Muscle of leg (tissue), 11 donors: ENCODE results near the gene CDC42EP1. TPM values are rescaled to one million over a fixed set of nuclear protein-coding genes. Genes with fewer than 3 reads are reported as not detected.
A peak's percentile ranks its signal among the peaks of the same experiment; 100 is the strongest.
"Not testable (repeated sequence)": the region's sequence is repeated elsewhere in the genome, so short reads cannot be mapped to it uniquely, and the experiment has no call there.

Source experiments
- DNase-seq: peaks from one replicate; pipeline ENCODE4 v3.0.0; 2013
- H3K27ac ChIP-seq: one replicate; pipeline ENCODE4 v1.5.1; 2013; ENCODE audit warnings: mild to moderate bottlenecking, low read length, control low read depth
- H3K27me3 ChIP-seq: one replicate; pipeline ENCODE4 v1.6.1; 2013; ENCODE audit warnings: low read length; ENCODE audit not compliant: control insufficient read depth, insufficient read depth
- H3K36me3 ChIP-seq: one replicate; pipeline ENCODE4 v1.6.1; 2013; ENCODE audit warnings: low read length; ENCODE audit not compliant: control insufficient read depth, insufficient read depth
- H3K4me1 ChIP-seq: one replicate; pipeline ENCODE4 v1.6.1; 2013; ENCODE audit warnings: low read length; ENCODE audit not compliant: control insufficient read depth, insufficient read depth
- H3K4me3 ChIP-seq: one replicate; pipeline ENCODE4 v1.5.1; 2013; ENCODE audit warnings: low read length, control low read depth
- H3K9me3 ChIP-seq: replicated peaks from 2 replicates; pipeline ENCODE4 v1.6.1; 2013; ENCODE audit warnings: low read depth, low read length; ENCODE audit not compliant: control insufficient read depth
- WGBS: methylation state at CpG from one replicate; pipeline ENCODE4 v1.1.5; 2013; ENCODE audit warnings: missing lambda C conversion rate; ENCODE audit not compliant: insufficient coverage; 5-methylcytosine and 5-hydroxymethylcytosine counted together
- polyA plus RNA-seq, 8 donors: library from polyadenylated mRNA; unstranded; fragments of 120-200 nt; gene quantifications; one replicate each; pipeline versions ENCODE4 v1.2.1 to v1.2.3, GENCODE V29; 2013; ENCODE audit warnings: inconsistent platforms in 1 of 8, low replicate concordance in 1 of 8; ENCODE audit not compliant: insufficient read length in 8 of 8, insufficient read depth in 1 of 8
- total RNA-seq: library from RNA; stranded (reverse); fragments of 120-200 nt; gene quantifications from one replicate; pipeline ENCODE4 v1.2.4, GENCODE V29; 2013

CDC42EP1 gene
- total and polyA plus RNA-seq, 9 donors: 14.9 to 53.9 (median 50.3) TPM

DNA sequence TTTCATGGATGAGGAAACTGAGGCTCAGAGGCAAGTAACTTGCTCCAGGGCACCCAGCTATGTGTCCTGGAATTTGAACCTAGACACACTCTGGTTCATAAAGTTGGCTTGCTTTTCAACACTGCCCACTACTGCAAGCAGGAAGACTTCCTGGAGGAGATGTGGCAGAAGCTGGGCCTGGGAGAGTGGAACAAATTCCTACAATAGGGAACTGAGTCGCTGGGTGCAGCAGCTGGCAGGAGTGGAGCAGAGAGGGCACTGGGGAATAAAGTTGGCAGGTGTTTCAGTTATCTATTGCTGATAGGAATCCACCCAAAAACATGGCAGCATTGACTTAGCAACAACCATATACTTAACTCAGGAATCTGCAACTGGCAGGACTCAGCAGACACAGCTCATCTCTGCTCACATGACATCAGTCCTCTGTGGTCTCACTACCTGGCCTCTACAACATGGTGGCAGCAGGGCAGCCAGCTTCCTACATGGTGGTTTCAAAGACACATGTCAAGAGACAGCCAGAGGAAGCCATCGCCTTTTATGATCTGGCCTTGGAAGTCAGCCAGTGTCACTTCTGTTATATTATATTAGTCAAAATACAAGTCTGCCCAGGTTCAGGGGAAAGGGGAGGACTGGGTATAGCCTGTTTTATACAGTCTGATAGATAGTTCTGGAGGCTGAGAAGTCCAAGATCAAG, 30.5 kb upstream of the CDC42EP1 start:
- Histone ChIP-seq H3K9me3 (no peaks in the 10 kb centered on the region), H3K4me3 (no peak overlapping the region), H3K4me1 (no peaks in the 10 kb centered on the region), H3K36me3 (no peaks in the 10 kb centered on the region), H3K27me3 (no peaks in the 10 kb centered on the region), H3K27ac (no peak overlapping the region)
- no CpG with 5 or more reads among the region's 2 CpGs for WGBS
- no peak for DNase-seq

DNA sequence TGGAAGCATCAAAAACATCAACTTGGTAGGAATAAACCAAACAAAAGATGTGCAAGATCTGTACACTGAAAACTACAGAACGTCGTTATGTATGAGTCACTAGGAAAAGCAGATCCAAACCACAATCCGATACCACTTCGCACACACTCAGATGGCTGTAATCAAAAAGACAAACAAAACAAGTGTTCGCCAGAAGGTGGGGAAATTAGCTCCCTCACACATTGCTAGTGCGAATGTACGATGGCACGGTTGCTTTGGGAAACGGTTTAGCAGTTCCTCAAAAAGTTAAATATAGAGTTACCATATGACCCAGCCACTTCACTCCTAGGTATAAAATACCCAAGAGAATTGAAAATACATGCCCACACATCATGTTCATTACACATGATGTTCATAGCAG, 26.3 kb upstream of the CDC42EP1 start:
- Histone ChIP-seq H3K36me3 (no peaks in the 10 kb centered on the region), H3K4me1 (peaks cover 6% of the 10 kb centered on the region), H3K9me3 (no peaks in the 10 kb centered on the region), H3K27me3 (no peaks in the 10 kb centered on the region), H3K27ac (no peak overlapping the region), H3K4me3 (no peak overlapping the region)
- 100% methylated on average over 1 of the region's 9 CpGs for WGBS
- DNase-seq: no peak

DNA sequence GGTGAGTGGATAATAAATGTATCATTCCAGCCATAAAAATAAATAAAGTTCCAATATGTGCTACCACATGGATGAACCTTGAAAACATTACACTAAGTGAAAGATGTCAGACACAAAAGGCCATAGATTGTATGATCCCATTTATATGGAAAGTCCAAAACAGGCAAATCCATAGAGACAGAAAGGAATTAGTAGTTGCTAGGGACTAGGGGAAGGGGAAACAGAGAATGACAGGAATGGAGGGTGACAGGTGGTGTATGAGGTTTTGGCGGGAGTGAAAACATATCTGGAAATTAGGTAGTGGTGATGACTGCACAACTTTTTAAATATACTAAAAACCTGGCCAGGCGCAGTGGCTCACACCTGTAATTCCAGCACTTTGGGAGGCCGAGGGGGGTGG, 25.8 kb upstream of the CDC42EP1 start:
- H3K27ac ChIP-seq: no peak overlapping the region
- no peaks in the 10 kb centered on the region for H3K36me3 ChIP-seq
- no CpG with 5 or more reads among the region's 3 CpGs for WGBS
- DNase-seq: no peak
- peaks cover 10% of the 10 kb centered on the region for H3K4me1 ChIP-seq
- no peak overlapping the region for H3K4me3 ChIP-seq
- no peaks in the 10 kb centered on the region for H3K27me3 ChIP-seq
- no peaks in the 10 kb centered on the region for H3K9me3 ChIP-seq

- H3K36me3 ChIP-seq: no peaks in the 10 kb centered on the region
- no peaks in the 10 kb centered on the region for H3K27me3 ChIP-seq
- 77% methylated on average over 3 of the region's 6 CpGs for WGBS
- H3K27ac ChIP-seq: no peak overlapping the region
- H3K9me3 ChIP-seq: no peaks in the 10 kb centered on the region
- no peak for DNase-seq
- H3K4me1 ChIP-seq: peaks cover 11% of the 10 kb centered on the region
- H3K4me3 ChIP-seq: no peak overlapping the region
These were observed 25.1 kb upstream of the CDC42EP1 start for GRCh38 chr22:37535159-37535558.

GRCh38 chr22:37538590-37539357, 21.5 kb upstream of the CDC42EP1 start:
- Histone ChIP-seq H3K4me1 (peaks cover 21% of the 10 kb centered on the region), H3K4me3 (no peak overlapping the region)
- 18% methylated on average over 9 of the region's 20 CpGs for WGBS

GRCh38 chr22:37539790-37540189, 20.5 kb upstream of the CDC42EP1 start:
- WGBS: 74% methylated on average over 4 of the region's 6 CpGs
- not testable (repeated sequence) for H3K27me3 ChIP-seq, H3K9me3 ChIP-seq, H3K4me3 ChIP-seq, H3K27ac ChIP-seq, H3K36me3 ChIP-seq, DNase-seq
- peaks cover 25% of the 10 kb centered on the region for H3K4me1 ChIP-seq

More at GRCh38 chr22:37538590-37539357, 21.5 kb upstream of the CDC42EP1 start:
- peak; percentile 96 for DNase-seq
- Histone ChIP-seq H3K9me3 (no peaks in the 10 kb centered on the region), H3K27me3 (peaks cover 3% of the 10 kb centered on the region), H3K36me3 (no peaks in the 10 kb centered on the region), H3K27ac (no peak overlapping the region)

DNA sequence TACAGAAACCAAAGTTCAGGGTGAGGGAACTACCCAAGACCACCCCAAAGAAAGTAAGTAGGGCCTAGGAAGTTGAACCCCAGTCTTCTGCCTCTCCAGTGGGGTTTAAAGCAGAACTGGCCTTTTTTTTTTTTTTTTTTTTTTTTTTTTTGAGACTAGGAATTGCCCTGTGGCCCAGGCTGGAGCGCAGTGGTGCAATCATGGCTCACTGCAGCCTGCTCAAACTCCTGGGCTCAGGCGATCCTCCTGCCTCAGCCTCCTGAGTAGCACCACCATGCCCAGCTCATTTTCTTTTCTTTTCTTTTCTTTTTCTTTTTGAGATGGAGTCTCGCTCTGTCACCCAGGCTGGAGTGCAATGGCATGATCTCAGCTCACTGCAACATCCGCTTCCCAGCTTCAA, 17.9 kb upstream of the CDC42EP1 start:
- WGBS: 90% methylated on average over 3 of the region's 4 CpGs
- DNase-seq: not testable (repeated sequence)

GRCh38 chr22:37542959-37543358, 17.3 kb upstream of the CDC42EP1 start:
- WGBS: 94% methylated on average over 7 of the region's 7 CpGs
- Histone ChIP-seq H3K4me1 (peaks cover 56% of the 10 kb centered on the region), H3K27me3 (peaks cover 3% of the 10 kb centered on the region), H3K36me3 (no peaks in the 10 kb centered on the region), H3K27ac (no peak overlapping the region), H3K4me3 (no peak overlapping the region), H3K9me3 (no peaks in the 10 kb centered on the region)
- DNase-seq: no peak

More for the DNA sequence above, 17.9 kb upstream of the CDC42EP1 start:
- not testable (repeated sequence) for H3K9me3 ChIP-seq, H3K27me3 ChIP-seq, H3K27ac ChIP-seq, H3K36me3 ChIP-seq, H3K4me3 ChIP-seq
- peaks cover 51% of the 10 kb centered on the region for H3K4me1 ChIP-seq

GRCh38 chr22:37544955-37545702, 15.2 kb upstream of the CDC42EP1 start:
- Histone ChIP-seq H3K4me1 (peaks cover 65% of the 10 kb centered on the region), H3K4me3 (no peak overlapping the region), H3K27ac (peak overlapping the region; percentile 97), H3K27me3 (peaks cover 3% of the 10 kb centered on the region), H3K9me3 (no peaks in the 10 kb centered on the region), H3K36me3 (no peaks in the 10 kb centered on the region)
- WGBS: 51% methylated on average over 6 of the region's 11 CpGs
- peak; percentile 72 for DNase-seq
